GF-D8 (cell line): ENCODE data around the gene SLC39A8.

Experiments
- DNase-seq: peaks from one replicate; lab custom pipeline; 2025; lab: John Stamatoyannopoulos, UW

The SLC39A8 gene

GRCh38 chr4:102341201-102341600, 4.1 kb downstream of the SLC39A8 start:
- DNase-seq = peak; percentile 24

DNA sequence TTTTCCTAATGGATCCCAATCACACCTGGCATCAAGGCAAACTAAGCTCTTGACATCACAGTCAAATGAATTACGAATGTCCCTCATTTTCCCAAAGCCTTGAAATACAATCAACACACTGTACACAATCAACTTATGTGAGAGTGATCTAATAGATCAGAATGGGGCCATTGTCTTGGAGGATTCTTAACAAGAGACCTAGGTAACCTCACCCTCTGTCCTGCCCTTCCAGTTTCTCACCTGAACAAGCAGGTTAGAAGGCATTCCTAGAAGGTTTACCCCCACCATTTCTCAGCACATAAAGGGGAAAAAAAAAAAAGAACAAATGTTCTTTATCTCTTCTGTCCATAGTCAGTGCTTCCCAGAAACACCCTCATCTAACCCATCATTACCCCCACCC, 6.3 kb downstream of the SLC39A8 start:
- DNase-seq = no peak

GRCh38 chr4:102338405-102338804, 6.9 kb downstream of the SLC39A8 start:
- DNase-seq = no peak

DNA sequence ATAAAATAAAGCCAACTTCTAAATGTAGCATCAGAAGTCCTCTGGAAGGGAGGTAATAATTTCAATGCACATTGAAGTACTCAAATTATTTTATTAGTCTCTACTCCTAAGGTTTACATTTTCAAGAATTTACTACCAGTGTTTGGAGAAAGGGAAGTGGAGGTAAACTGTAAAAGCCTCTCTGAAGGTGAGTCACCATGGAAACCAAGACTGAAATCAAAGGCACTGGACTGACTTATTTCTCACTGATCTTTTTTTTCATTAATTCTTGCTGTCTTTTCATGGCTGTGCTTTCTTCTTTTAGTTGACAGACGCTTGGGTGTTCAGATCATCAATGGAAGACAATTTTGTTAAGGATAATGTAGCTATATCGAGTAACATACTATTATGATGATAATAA, 9.7 kb downstream of the SLC39A8 start:
- no peak for DNase-seq

DNA sequence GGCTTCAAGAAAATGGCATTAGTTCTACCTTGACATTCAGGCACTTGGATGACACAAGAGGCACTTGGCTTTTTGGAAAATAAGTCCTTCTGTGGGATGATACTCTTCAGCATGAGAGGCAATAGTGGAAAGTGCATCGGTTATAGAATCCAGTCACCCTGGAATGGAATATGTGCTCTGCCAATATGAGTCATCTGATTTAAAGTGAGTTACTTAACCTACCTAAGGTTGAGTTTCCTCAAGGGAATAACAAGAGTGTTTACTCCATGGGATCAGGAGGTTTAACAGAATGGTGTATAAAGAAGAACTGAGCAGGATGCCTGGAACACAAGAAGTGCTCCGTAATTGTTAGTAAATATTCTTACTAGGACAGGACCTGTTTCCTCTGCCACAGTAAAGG, 10.7 kb downstream of the SLC39A8 start:
- no peak for DNase-seq

DNA sequence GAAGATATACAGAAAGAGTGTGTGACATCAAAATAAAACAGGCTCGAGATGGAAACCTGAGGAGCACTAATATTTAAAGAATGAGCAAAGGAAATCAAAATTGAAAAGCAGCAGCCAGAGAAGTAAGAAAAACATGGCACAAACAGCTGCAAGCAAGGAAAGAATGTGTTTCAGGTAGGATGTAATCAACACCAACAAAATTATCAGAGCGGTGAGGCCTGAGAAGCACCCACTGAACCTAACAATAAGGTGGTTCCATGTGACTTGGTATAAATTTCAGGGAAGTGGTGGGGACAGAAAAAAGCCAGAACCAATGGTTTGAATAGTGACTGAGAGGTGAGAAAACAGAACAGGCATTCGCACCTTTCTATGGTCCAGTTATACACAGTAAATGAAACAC, 11.5 kb downstream of the SLC39A8 start:
- no peak for DNase-seq

DNA sequence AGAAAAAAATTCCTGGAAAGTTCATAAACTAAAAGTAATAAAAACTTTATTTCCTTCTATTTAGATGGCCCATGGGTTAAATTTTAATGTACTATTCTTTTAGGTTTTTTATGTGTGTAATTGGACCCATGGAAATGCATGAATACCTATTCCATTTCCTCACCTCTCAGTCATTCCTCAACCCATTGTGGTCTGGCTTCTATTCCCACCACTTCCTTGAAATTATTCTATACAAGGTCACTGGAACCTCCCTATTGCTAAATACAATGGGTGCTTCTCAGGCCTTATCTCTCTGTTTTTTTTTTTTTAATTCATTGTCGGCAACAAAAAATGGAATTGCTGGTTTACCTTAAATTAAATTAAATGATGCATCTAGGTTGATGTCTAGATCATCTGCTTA, 17.2 kb downstream of the SLC39A8 start:
- DNase-seq = no peak

- no peak for DNase-seq
These were observed 18.3 kb downstream of the SLC39A8 start for GRCh38 chr4:102326951-102327350.

DNA sequence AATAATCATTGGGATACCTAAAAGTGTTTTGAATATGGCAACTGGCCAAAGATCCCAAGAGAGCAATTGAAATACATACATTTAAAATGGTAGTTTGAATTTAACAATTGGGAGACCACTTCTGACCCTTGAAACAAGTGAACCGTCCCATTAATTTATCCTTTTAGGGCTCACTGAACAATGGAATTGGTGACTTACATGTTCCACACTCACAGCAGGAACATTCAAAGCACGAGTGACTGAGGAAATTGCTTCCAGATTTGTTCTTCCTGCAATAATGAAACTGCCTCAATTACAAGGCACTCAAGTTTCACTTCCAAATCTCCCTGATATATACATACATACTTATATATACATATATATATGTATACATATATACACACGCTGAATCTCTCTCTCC, 20.6 kb downstream of the SLC39A8 start:
- no peak for DNase-seq

- no peak for DNase-seq
These were observed 22.5 kb downstream of the SLC39A8 start for GRCh38 chr4:102322736-102323135.

- no peak for DNase-seq
These were observed 23.9 kb downstream of the SLC39A8 start for GRCh38 chr4:102321260-102321995.

DNA sequence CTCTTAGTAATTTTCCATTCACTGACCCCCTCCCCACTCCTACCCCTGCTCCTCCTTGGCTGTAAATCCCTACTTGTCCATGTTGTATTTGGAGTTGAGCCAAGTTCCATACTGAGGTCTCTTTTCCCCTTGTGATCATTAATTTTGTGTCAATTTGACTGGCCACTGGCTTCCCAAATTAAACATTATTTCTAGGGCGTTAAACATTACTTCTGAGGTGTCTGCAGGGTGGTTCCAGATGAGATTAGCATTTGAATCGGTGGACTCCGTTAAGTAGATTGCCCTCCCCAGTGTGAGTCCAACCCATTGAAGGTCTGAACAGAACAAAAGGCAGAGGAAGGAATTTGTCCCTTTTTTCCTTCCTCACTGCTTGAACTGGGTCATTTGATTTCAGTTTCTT, 25.7 kb downstream of the SLC39A8 start:
- no peak for DNase-seq

- DNase-seq = no peak
These were observed 26.8 kb downstream of the SLC39A8 start for GRCh38 chr4:102318526-102318925.

- no peak for DNase-seq
These were observed 27.2 kb downstream of the SLC39A8 start for GRCh38 chr4:102318105-102318504.

DNA sequence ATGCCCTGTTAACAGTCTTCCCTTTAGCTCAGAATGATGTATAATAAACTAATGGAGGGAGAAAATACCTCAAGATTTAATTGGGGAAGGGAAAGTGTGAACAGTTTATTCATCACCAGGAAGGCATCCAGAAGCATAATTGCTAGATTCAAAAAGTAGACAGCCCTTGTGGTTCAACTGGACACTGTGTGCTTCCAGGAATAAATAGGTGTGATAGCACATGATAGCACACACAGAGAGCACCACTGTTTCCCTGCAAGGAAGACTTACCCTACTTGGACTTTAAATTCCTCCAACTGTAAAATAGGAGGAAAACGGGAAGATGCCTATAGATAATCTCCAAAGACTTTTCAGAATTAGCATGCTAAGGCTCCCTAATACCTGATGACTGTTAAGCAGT, 27.8 kb downstream of the SLC39A8 start:
- no peak for DNase-seq

DNA sequence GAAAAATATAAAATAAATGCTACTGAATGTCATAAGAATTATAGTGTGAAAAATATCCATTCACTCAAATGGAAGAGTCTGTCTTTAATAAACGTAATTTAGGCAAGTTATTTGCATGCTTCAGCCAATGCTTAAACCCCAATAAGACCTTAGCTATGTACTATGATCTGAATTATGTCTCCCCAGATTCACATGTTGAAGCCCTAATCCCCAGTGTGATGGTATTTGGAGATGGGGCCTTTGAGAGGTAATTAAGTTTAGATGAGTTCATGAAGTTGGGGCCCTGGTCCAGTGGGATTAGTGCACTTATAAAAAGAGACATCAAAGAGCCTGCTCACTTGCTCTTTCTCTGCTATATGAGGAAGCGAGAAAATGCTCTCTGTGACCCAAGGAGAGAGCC, 28.7 kb downstream of the SLC39A8 start:
- no peak for DNase-seq

- DNase-seq = no peak
These were observed 29.8 kb downstream of the SLC39A8 start for GRCh38 chr4:102315532-102315931.

GRCh38 chr4:102312417-102312816, 32.9 kb downstream of the SLC39A8 start:
- no peak for DNase-seq

DNA sequence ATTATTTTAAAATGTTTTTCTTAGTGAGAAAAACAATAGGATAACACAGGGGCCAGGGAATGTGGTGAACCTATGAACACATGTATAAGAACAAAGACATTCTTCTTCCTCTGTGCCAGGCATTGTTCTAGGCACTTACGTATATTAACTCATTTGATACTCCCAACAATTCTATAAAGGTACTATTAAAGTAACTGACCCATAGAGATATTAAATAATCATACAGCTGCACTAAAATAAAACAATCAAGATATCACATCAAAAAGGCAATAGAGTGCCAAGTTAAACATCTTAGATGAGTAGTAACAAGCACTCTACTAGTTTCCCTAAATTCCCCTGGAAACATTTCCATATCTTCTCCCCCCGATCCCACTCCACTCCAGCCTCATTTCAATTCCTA, 33.4 kb downstream of the SLC39A8 start:
- DNase-seq = no peak

DNA sequence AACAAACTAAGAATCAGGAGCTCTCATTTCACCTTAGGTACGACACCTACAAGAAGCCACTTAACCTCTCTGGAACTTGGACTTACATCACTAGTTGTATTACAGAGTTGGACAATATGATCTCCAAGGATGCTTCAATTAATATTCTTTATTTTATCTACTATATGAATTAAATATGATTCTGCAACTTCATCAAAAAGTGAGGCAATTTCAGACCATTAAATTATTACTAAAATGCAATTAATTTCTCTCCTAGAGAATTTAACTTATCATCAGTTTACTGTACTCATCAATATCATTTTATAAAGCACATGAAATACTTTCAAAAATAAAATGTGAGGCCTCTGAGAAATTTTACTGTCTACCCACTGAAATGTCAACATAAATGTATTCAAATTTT, 33.9 kb downstream of the SLC39A8 start:
- no peak for DNase-seq

DNA sequence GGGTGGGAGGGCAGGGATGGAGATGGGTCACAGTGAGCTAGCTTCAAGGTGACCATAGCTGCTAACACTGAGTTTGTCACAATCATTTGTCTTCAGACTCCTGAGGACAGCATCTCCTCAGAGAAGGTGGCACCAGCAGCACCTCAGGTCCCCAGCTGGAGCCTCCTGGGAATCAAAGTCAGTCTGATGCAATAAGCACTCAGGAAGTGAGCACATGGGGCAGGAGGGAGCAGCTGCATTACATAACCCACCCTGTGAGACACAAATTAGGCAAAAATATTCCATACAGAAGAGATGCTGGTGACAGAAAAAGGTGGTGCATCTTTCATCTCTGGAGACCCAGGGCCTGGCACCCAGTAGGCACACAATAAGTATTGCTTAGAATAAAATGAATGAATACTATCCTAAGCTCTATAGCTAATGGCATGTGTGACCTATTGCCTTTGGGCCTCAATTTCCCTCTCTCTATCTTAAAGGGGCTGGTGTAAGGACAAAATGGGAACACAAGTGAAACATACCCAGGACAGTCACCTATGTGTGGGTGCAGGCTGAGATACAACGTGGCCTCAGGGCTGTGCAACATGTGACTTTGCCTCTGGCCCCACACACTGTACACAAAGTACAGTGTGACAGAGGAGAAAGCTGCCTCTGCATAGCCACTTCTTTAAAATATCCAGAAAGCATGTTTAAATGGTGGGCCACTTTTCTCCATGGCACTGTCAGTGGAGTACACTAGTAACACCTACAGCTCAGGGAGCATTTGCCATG, 37.1 kb downstream of the SLC39A8 start:
- DNase-seq = peak; percentile 69

DNA sequence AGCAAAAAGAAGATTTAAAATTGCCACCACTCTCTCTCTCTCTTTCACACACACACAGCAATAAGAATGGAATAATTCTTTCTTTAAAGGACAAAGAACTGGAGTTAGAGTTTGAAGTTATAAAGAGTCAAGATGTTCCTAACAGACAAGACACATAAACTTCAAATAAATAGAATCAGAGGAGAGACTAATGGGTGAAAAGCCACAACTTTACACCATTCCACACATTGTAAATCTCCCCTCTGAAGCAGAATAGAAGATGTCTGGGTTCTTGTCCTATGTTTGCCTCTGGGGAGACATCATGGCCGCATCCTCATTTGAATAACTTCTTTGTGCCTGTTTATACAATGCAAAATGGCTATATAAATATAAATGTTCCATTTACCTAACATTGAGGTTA, 39.6 kb downstream of the SLC39A8 start:
- no peak for DNase-seq

DNA sequence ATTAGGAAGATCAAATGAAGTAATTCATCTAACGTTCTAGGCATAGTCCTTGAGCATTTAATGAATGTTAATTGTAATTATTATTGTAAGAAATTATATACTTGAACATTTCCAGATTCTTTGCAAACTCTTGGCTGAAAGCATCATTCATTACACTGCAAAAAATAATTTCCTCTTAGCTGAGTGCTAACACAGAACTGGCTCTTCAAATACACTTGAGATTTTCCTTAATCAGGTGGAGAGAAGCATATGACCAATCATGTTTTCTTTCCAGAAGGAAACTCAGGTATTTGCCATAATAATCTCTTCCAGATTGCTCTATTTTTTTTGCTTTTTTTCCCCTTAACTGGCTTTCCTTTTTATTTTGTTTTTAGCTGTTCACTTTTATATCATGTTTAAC, 42.5 kb downstream of the SLC39A8 start:
- no peak for DNase-seq

GRCh38 chr4:102301167-102301566, 44.1 kb downstream of the SLC39A8 start:
- DNase-seq = no peak
